IMR-90 (cell line): ENCODE measurements around the gene CPNE4. TPM values are rescaled to one million over a fixed set of nuclear protein-coding genes. Genes with fewer than 3 reads are reported as not detected.

Experiments
- ATAC-seq: fragments of 200-7000 bp; cut with Tn5 transposase; 2 replicates; pipeline ENCODE4 v1.9.1; 2020; ENCODE audit warnings: low read depth, mild to moderate bottlenecking, moderate library complexity
- BruUV-seq: library from RNA; stranded (reverse); fragments of 400-500 nt; replicated peaks from 2 replicates; lab custom pipeline; 2021; lab: Mats Ljungman, UMichigan
- CTCF ChIA-PET: fragments of 300-600 bp; formaldehyde crosslinking; extraction: SDS; loops from one replicate; lab custom pipeline; 2021; ENCODE audit warnings: antibody characterized with exemption; lab: Yijun Ruan, JAX
- POLR2A ChIA-PET: fragments of 300-600 bp; sonication (Branson Sonifier 250); formaldehyde crosslinking; loops from one replicate; lab custom pipeline; 2022; ENCODE audit warnings: antibody characterized with exemption; ENCODE audit not compliant: unreplicated experiment; lab: Charles Lee
- DNase-seq: peaks from one replicate; pipeline ENCODE4 v3.0.0; 2013
- H2AFZ ChIP-seq: replicated peaks from 2 replicates; pipeline ENCODE3; 2013; ENCODE audit warnings: low read length, mild to moderate bottlenecking; ENCODE audit not compliant: poor library complexity
- H2AK5ac ChIP-seq: 2 replicates; pipeline ENCODE4 v1.6.1; 2013; ENCODE audit warnings: low read depth, low read length, inconsistent platforms
- H2AK9ac ChIP-seq: replicated peaks from 2 replicates; pipeline ENCODE3; 2013; ENCODE audit warnings: mild to moderate bottlenecking, low read depth, low read length, moderate library complexity; ENCODE audit not compliant: poor library complexity
- H2BK120ac ChIP-seq: 2 replicates; pipeline ENCODE4 v1.6.1; 2013; ENCODE audit warnings: low read depth, low read length, inconsistent platforms
- H2BK15ac ChIP-seq: 3 replicates; pipeline ENCODE4 v1.6.1; 2013; ENCODE audit warnings: low read depth, low read length, inconsistent platforms
- H2BK20ac ChIP-seq: 2 replicates; pipeline ENCODE4 v1.6.1; 2013; ENCODE audit warnings: low read depth, mild to moderate bottlenecking, inconsistent platforms, low read length, moderate library complexity
- H2BK5ac ChIP-seq: 2 replicates; pipeline ENCODE4 v1.6.1; 2013; ENCODE audit warnings: mild to moderate bottlenecking, low read depth, low read length, inconsistent platforms; ENCODE audit not compliant: poor library complexity, severe bottlenecking
- H3K14ac ChIP-seq: replicated peaks from 2 replicates; pipeline ENCODE4 v1.6.1; 2013; ENCODE audit warnings: low read depth, low read length, inconsistent platforms
- H3K18ac ChIP-seq: 2 replicates; pipeline ENCODE4 v1.6.1; 2013; ENCODE audit warnings: low read depth, low read length, control low read depth
- H3K23ac ChIP-seq: 2 replicates; pipeline ENCODE4 v1.6.1; 2013; ENCODE audit warnings: low read depth, low read length, inconsistent platforms
- H3K27ac ChIP-seq: 2 replicates; pipeline ENCODE4 v1.5.1; 2013; ENCODE audit warnings: mild to moderate bottlenecking, control low read depth, low read length; ENCODE audit not compliant: insufficient read depth
- H3K27me3 ChIP-seq: 2 replicates; pipeline ENCODE4 v1.6.1; 2013; ENCODE audit warnings: low read length; ENCODE audit not compliant: control insufficient read depth, insufficient read depth
- H3K36me3 ChIP-seq: 2 replicates; pipeline ENCODE4 v1.6.1; 2013; ENCODE audit warnings: low read length, mixed read lengths; ENCODE audit not compliant: control insufficient read depth, insufficient read depth
- H3K4ac ChIP-seq: 2 replicates; pipeline ENCODE4 v1.6.1; 2013; ENCODE audit warnings: low read depth, low read length, inconsistent platforms
- H3K4me1 ChIP-seq: 2 replicates; pipeline ENCODE4 v1.6.1; 2013; ENCODE audit warnings: low read length, mixed read lengths; ENCODE audit not compliant: control insufficient read depth, insufficient read depth
- H3K4me2 ChIP-seq: 2 replicates; pipeline ENCODE4 v1.6.1; 2013; ENCODE audit warnings: low read depth, mild to moderate bottlenecking, control low read depth, low read length, moderate library complexity
- H3K4me3 ChIP-seq: 2 replicates; pipeline ENCODE4 v1.5.1; 2013; ENCODE audit warnings: low read depth, mild to moderate bottlenecking, control low read depth, low read length, moderate library complexity; ENCODE audit not compliant: insufficient read depth
- H3K56ac ChIP-seq: 2 replicates; pipeline ENCODE4 v1.6.1; 2013; ENCODE audit warnings: low read length, inconsistent platforms; ENCODE audit not compliant: insufficient read depth; ENCODE audit errors: extremely low read depth
- H3K79me1 ChIP-seq, 2 experiments: 2 replicates each; pipeline ENCODE4 v1.6.1; 2013; ENCODE audit warnings: low read length in 2 of 2, inconsistent platforms in 1 of 2, low read depth in 1 of 2
- H3K9ac ChIP-seq: 2 replicates; pipeline ENCODE4 v1.6.1; 2013; ENCODE audit warnings: low read depth, low read length, control low read depth
- H3K9me1 ChIP-seq: 2 replicates; pipeline ENCODE4 v1.6.1; 2013; ENCODE audit warnings: low read length, inconsistent platforms; ENCODE audit not compliant: insufficient read depth
- H3K9me3 ChIP-seq: 2 replicates; pipeline ENCODE4 v1.6.1; 2013; ENCODE audit warnings: low read length; ENCODE audit not compliant: control insufficient read depth, insufficient read depth
- H4K20me1 ChIP-seq: 2 replicates; pipeline ENCODE4 v1.6.1; 2013; ENCODE audit warnings: low read length, inconsistent platforms; ENCODE audit not compliant: insufficient read depth
- H4K5ac ChIP-seq: 2 replicates; pipeline ENCODE4 v1.6.1; 2013; ENCODE audit warnings: mild to moderate bottlenecking, low read depth, low read length, control low read depth
- H4K8ac ChIP-seq, 2 experiments: 2 replicates each; pipeline ENCODE4 v1.6.1; 2013; ENCODE audit warnings: low read depth in 2 of 2, low read length in 2 of 2, control low read depth in 1 of 2, inconsistent platforms in 1 of 2
- H4K91ac ChIP-seq: 2 replicates; pipeline ENCODE4 v1.6.1; 2013; ENCODE audit warnings: low read depth, low read length, inconsistent platforms; ENCODE audit not compliant: insufficient read depth
- BHLHE40 ChIP-seq: fragments of 150-350 bp; IDR thresholded peaks from 2 replicates; pipeline ENCODE4 v1.6.1; 2016; ENCODE audit warnings: mild to moderate bottlenecking, low read depth, low read length
- CEBPB ChIP-seq: IDR thresholded peaks from 2 replicates; pipeline ENCODE4 v1.6.1; 2012; ENCODE audit warnings: low read depth, low read length, improper control_type of control experiment
- CHD1 ChIP-seq: IDR thresholded peaks from 2 replicates; pipeline ENCODE4 v1.6.1; 2012; ENCODE audit warnings: low read depth, low read length, improper control_type of control experiment
- MAFK ChIP-seq: IDR thresholded peaks from 2 replicates; pipeline ENCODE4 v1.6.1; 2012; ENCODE audit warnings: low read depth, low read length, improper control_type of control experiment
- MXI1 ChIP-seq: IDR thresholded peaks from 2 replicates; pipeline ENCODE4 v1.6.1; 2012; ENCODE audit warnings: low read depth, mild to moderate bottlenecking, low read length, moderate library complexity, borderline replicate concordance
- NFE2L2 ChIP-seq: fragments of 150-350 bp; IDR thresholded peaks from 2 replicates; pipeline ENCODE4 v1.6.1; 2016; ENCODE audit warnings: low read depth, mild to moderate bottlenecking, low read length
- POLR2A ChIP-seq: IDR thresholded peaks from 2 replicates; pipeline ENCODE4 v1.6.1; 2012; ENCODE audit warnings: mild to moderate bottlenecking, low read depth, low read length
- RAD21 ChIP-seq: IDR thresholded peaks from 2 replicates; pipeline ENCODE4 v1.6.1; 2012; ENCODE audit warnings: low read length, improper control_type of control experiment
- RCOR1 ChIP-seq: IDR thresholded peaks from 2 replicates; pipeline ENCODE4 v1.6.1; 2012; ENCODE audit warnings: mild to moderate bottlenecking, low read length, improper control_type of control experiment; ENCODE audit not compliant: insufficient replicate concordance
- RFX5 ChIP-seq: IDR thresholded peaks from 2 replicates; pipeline ENCODE4 v1.8.0; 2012; ENCODE audit warnings: low read depth, mild to moderate bottlenecking, low read length, moderate library complexity
- SMC3 ChIP-seq: fragments of 150-350 bp; IDR thresholded peaks from 2 replicates; pipeline ENCODE4 v1.6.1; 2016; ENCODE audit warnings: low read depth, mild to moderate bottlenecking, antibody characterized with exemption, low read length, moderate library complexity
- WGBS, 2 experiments: methylation state at CpG; one replicate each; pipeline versions ENCODE4 v1.1.5 to v1.1.7; 2013; ENCODE audit warnings: missing lambda C conversion rate in 2 of 2; ENCODE audit not compliant: insufficient read length in 1 of 2; ENCODE audit errors: extremely low coverage in 2 of 2; 5-methylcytosine and 5-hydroxymethylcytosine counted together
- dilution Hi-C: fragments of 300-500 bp; cut with HindIII; formaldehyde crosslinking; loops from one replicate; pipeline ENCODE4 v1.14.3; 2018; ENCODE audit warnings: low sequenced_read_pairs; ENCODE audit not compliant: unreplicated experiment
- in situ Hi-C: fragments of 300-500 bp; cut with MboI; formaldehyde crosslinking; loops from 3 replicates; pipeline ENCODE4 v1.14.3; 2019; ENCODE audit warnings: low sequenced_read_pairs, inconsistent platforms, mixed read lengths
- intact Hi-C: fragments of 100-400 bp; cut with micrococcal nuclease; formaldehyde crosslinking; loops from 2 replicates; pipeline ENCODE4 v1.10.0; 2022
- polyA plus RNA-seq, 3 experiments: library from polyadenylated mRNA; depleted of rRNA; stranded (reverse); fragments of >200 nt; gene quantifications; 2 replicates each; pipeline ENCODE4 v1.2.3, GENCODE V29; 2012; ENCODE audit warnings: low replicate concordance in 1 of 3
- total RNA-seq: library from RNA; depleted of rRNA; stranded (reverse); fragments of >200 nt; gene quantifications from 2 replicates; pipeline ENCODE4 v1.2.3, GENCODE V29; 2012
- TF ChIP-seq, protein P1 (sequence below): fragments of 150-350 bp; IDR thresholded peaks from 2 replicates; pipeline ENCODE4 v1.6.1; 2017; ENCODE audit warnings: mild to moderate bottlenecking, antibody characterized with exemption, low read length, low read depth
- TF ChIP-seq, protein P2 (sequence below): fragments of 150-350 bp; IDR thresholded peaks from 2 replicates; pipeline ENCODE4 v1.6.1; 2016; ENCODE audit warnings: low read depth, mild to moderate bottlenecking, low read length, moderate library complexity, borderline replicate concordance

Gene CPNE4
- total and polyA plus RNA-seq, 2 of the 4 experiments (the other 2 are of a cell fraction): not detected

DNA sequence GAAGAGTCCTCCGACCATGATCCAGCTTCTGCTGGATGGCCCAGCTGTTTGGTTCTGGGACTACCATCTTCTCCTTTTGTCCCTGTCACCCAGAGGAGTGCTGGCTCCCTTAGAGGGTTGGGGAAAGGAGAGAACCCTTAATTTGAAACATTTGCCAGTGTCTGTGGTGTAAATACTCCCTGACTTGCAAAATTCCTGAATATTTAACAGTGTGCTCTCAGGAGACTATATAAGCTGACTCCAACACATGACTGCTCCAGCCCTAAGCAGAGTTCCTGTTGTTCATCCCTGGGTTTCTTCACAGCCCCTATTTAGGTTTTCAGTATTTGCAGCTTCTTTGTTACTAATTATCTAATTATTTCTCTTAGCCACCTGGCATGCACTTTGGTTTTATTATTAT lies 133.1 kb downstream of the CPNE4 start:
- Histone ChIP-seq H3K14ac (no peak overlapping the region), H2BK5ac (no peak overlapping the region), H3K27ac (no peak overlapping the region), H3K36me3 (no peaks in the 10 kb centered on the region), H2BK15ac (no peak overlapping the region), H2AK5ac (no peak overlapping the region), H2AK9ac (no peak overlapping the region), H3K9me1 (no peaks in the 10 kb centered on the region), H3K23ac (no peak overlapping the region), H3K27me3 (no peaks in the 10 kb centered on the region), H4K5ac (no peak overlapping the region), H3K4me3 (no peak overlapping the region), H3K9me3 (no peaks in the 10 kb centered on the region), H3K79me1 (no peaks in the 10 kb centered on the region), H3K56ac (no peak overlapping the region), H2BK20ac (no peak overlapping the region), H2AFZ (no peak overlapping the region), H3K4me1 (peaks cover 4% of the 10 kb centered on the region; the same call in 1 of the 2 replicates), H4K91ac (no peak overlapping the region), H4K8ac (no peak overlapping the region), H3K18ac (no peak overlapping the region), H3K9ac (no peak overlapping the region), H2BK120ac (no peak overlapping the region), H4K20me1 (no peaks in the 10 kb centered on the region), H3K4ac (no peak overlapping the region), H3K4me2 (no peak overlapping the region)
- DNase-seq (no peak), ATAC-seq (no peak)
- CTCF ChIA-PET: interaction anchor here (1.0 kb wide), 1 partner anchor 9 kb away, joined by 3 read pairs; no protein-coding TSS in a partner anchor
- BruUV-seq: no TSS peak
- intact Hi-C loops (no loop called here), in situ Hi-C loops (no loop called here), dilution Hi-C loops (no loop called here)
- WGBS, 2 experiments: no CpG with 5 or more reads among the region's 1 CpG
- TF ChIP-seq RFX5 (no peak), POLR2A (no peak), BHLHE40 (no peak), MXI1 (no peak), NFE2L2 (no peak), SMC3 (no peak), CEBPB (no peak), MAFK (no peak), RCOR1 (no peak), RAD21 (no peak), CHD1 (no peak)
- TF ChIP-seq, protein P1, sequence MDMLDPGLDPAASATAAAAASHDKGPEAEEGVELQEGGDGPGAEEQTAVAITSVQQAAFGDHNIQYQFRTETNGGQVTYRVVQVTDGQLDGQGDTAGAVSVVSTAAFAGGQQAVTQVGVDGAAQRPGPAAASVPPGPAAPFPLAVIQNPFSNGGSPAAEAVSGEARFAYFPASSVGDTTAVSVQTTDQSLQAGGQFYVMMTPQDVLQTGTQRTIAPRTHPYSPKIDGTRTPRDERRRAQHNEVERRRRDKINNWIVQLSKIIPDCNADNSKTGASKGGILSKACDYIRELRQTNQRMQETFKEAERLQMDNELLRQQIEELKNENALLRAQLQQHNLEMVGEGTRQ: no peak
- TF ChIP-seq, protein P2, sequence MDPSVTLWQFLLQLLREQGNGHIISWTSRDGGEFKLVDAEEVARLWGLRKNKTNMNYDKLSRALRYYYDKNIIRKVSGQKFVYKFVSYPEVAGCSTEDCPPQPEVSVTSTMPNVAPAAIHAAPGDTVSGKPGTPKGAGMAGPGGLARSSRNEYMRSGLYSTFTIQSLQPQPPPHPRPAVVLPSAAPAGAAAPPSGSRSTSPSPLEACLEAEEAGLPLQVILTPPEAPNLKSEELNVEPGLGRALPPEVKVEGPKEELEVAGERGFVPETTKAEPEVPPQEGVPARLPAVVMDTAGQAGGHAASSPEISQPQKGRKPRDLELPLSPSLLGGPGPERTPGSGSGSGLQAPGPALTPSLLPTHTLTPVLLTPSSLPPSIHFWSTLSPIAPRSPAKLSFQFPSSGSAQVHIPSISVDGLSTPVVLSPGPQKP: no peak
- POLR2A ChIA-PET: no interaction called here
